HepG2 (cell line): Measurements from ENCODE around the gene MTOR. TPM values are rescaled to one million over a fixed set of nuclear protein-coding genes. Genes with fewer than 3 reads are reported as not detected.

ENCODE experiments used
- AKAP8 ChIP-seq: sonication (generic); formaldehyde crosslinking; IDR thresholded peaks from 2 replicates; pipeline ENCODE4 v1.5.1; 2020; ENCODE audit warnings: mild to moderate bottlenecking, missing genetic modification reagents
- CBX5 ChIP-seq: sonication (generic); formaldehyde crosslinking; IDR thresholded peaks from 2 replicates; pipeline ENCODE4 v1.4.0; 2020; ENCODE audit warnings: missing genetic modification reagents, borderline replicate concordance
- EED ChIP-seq: sonication (generic); formaldehyde crosslinking; IDR thresholded peaks from 2 replicates; pipeline ENCODE4 v1.5.0; 2020; ENCODE audit warnings: mild to moderate bottlenecking, missing genetic modification reagents
- ETV5 ChIP-seq: IDR thresholded peaks from 2 replicates; pipeline ENCODE4 v1.6.1; 2018; ENCODE audit warnings: missing biosample characterization, missing genetic modification reagents, inconsistent platforms, borderline replicate concordance
- HDAC2 ChIP-seq: sonication (generic); formaldehyde crosslinking; IDR thresholded peaks from 2 replicates; pipeline ENCODE4 v1.4.0; 2020; ENCODE audit warnings: missing genetic modification reagents
- KLF15 ChIP-seq: sonication (generic); formaldehyde crosslinking; IDR thresholded peaks from 2 replicates; pipeline ENCODE4 v1.8.1; 2023; ENCODE audit warnings: borderline replicate concordance, mild to moderate bottlenecking, inconsistent platforms, missing genetic modification reagents, mixed read lengths
- MIER2 ChIP-seq: IDR thresholded peaks from 2 replicates; pipeline ENCODE4 v1.6.1; 2016; ENCODE audit warnings: missing biosample characterization, missing genetic modification reagents
- MTF1 ChIP-seq: sonication (generic); formaldehyde crosslinking; IDR thresholded peaks from 2 replicates; pipeline ENCODE4 v1.5.0; 2020; ENCODE audit warnings: missing genetic modification reagents
- RAD21 ChIP-seq: fragments of 450-650 bp; formaldehyde crosslinking; IDR thresholded peaks from 2 replicates; pipeline ENCODE4 v1.5.0; 2020; ENCODE audit warnings: mild to moderate bottlenecking
- RARG ChIP-seq: sonication (generic); formaldehyde crosslinking; IDR thresholded peaks from 2 replicates; pipeline ENCODE4 v1.4.0; 2020; ENCODE audit warnings: low read depth, mild to moderate bottlenecking, missing genetic modification reagents
- SMARCC2 ChIP-seq: fragments of 450-650 bp; IDR thresholded peaks from 2 replicates; pipeline ENCODE4 v1.6.1; 2017; ENCODE audit warnings: antibody characterized with exemption, mild to moderate bottlenecking
- SMARCE1 ChIP-seq: fragments of 450-650 bp; IDR thresholded peaks from 2 replicates; pipeline ENCODE4 v1.6.1; 2017; ENCODE audit warnings: borderline replicate concordance
- SRF ChIP-seq: IDR thresholded peaks from 2 replicates; pipeline ENCODE4 v1.6.1; 2011; ENCODE audit warnings: mild to moderate bottlenecking, low read depth, low read length, moderate library complexity
- STAG1 ChIP-seq: sonication (generic); formaldehyde crosslinking; IDR thresholded peaks from 2 replicates; pipeline ENCODE4 v1.4.0; 2020; ENCODE audit warnings: missing genetic modification reagents
- ZBTB7A ChIP-seq: sonication (generic); formaldehyde crosslinking; IDR thresholded peaks from 2 replicates; pipeline ENCODE4 v1.8.0; 2022; ENCODE audit warnings: mild to moderate bottlenecking, missing genetic modification reagents
- ZNF367 ChIP-seq: sonication (generic); formaldehyde crosslinking; IDR thresholded peaks from 2 replicates; pipeline ENCODE4 v1.4.0; 2020; ENCODE audit warnings: missing genetic modification reagents, borderline replicate concordance
- ZNF556 ChIP-seq: sonication (generic); formaldehyde crosslinking; IDR thresholded peaks from 2 replicates; pipeline ENCODE4 v1.4.0; 2020; ENCODE audit warnings: mild to moderate bottlenecking, missing genetic modification reagents, borderline replicate concordance
- ZNF772 ChIP-seq: sonication (generic); formaldehyde crosslinking; IDR thresholded peaks from 2 replicates; pipeline ENCODE4 v1.5.0; 2020; ENCODE audit warnings: mild to moderate bottlenecking, missing genetic modification reagents
- ZNF790 ChIP-seq: sonication (generic); formaldehyde crosslinking; IDR thresholded peaks from 2 replicates; pipeline ENCODE4 v1.8.0; 2022; ENCODE audit warnings: missing genetic modification reagents, mild to moderate bottlenecking, borderline replicate concordance
- ZNF883 ChIP-seq: sonication (generic); formaldehyde crosslinking; IDR thresholded peaks from 2 replicates; pipeline ENCODE4 v1.5.1; 2020; ENCODE audit warnings: mild to moderate bottlenecking, missing genetic modification reagents; ENCODE audit errors: not compliant biosample characterization
- polyA plus RNA-seq, 8 experiments: library from polyadenylated mRNA; depleted of rRNA in 3 of 8; stranded (reverse) in 7 of 8; unstranded in 1 of 8; fragments of >200 nt; fragmentation: Illumina TruSeq in 4 of 8; extraction: Trizol in 4 of 8; gene quantifications; 2 replicates each; pipeline versions ENCODE4 v1.2.1 to v1.2.3, GENCODE V29; 2011 to 2016; ENCODE audit warnings: low read depth in 4 of 8, missing spikeins in 1 of 8, mixed read lengths in 1 of 8; ENCODE audit not compliant: insufficient read depth in 1 of 8
- total RNA-seq, 5 experiments: library from RNA; depleted of rRNA; stranded (reverse); fragments of >200 nt; fragmentation: Illumina TruSeq; extraction: Trizol; gene quantifications; 2 replicates each; pipeline ENCODE4 v1.2.3, GENCODE V29; 2016; ENCODE audit warnings: low read depth in 1 of 5
- TF ChIP-seq, protein P1 (sequence below): sonication (generic); formaldehyde crosslinking; IDR thresholded peaks from 2 replicates; pipeline ENCODE4 v1.9.0; 2022; ENCODE audit warnings: low read depth, missing genetic modification reagents
- TF ChIP-seq, protein P2 (sequence below): sonication (generic); formaldehyde crosslinking; IDR thresholded peaks from 2 replicates; pipeline ENCODE4 v1.5.0; 2020; ENCODE audit warnings: missing genetic modification reagents, mild to moderate bottlenecking, borderline replicate concordance
- TF ChIP-seq, protein P3 (sequence below): sonication (generic); formaldehyde crosslinking; IDR thresholded peaks from 2 replicates; pipeline ENCODE4 v1.5.1; 2020; ENCODE audit warnings: missing genetic modification reagents, mild to moderate bottlenecking, borderline replicate concordance
- TF ChIP-seq, protein P4 (sequence below): sonication (generic); formaldehyde crosslinking; IDR thresholded peaks from 2 replicates; pipeline ENCODE4 v1.4.0; 2020; ENCODE audit warnings: mild to moderate bottlenecking, missing genetic modification reagents

Gene MTOR
- total and polyA plus RNA-seq, 2 of the 13 experiments (the other 11 are each of a cell fraction or from before 2014, with no cell fraction given): 24.6 to 34.6 TPM

DNA sequence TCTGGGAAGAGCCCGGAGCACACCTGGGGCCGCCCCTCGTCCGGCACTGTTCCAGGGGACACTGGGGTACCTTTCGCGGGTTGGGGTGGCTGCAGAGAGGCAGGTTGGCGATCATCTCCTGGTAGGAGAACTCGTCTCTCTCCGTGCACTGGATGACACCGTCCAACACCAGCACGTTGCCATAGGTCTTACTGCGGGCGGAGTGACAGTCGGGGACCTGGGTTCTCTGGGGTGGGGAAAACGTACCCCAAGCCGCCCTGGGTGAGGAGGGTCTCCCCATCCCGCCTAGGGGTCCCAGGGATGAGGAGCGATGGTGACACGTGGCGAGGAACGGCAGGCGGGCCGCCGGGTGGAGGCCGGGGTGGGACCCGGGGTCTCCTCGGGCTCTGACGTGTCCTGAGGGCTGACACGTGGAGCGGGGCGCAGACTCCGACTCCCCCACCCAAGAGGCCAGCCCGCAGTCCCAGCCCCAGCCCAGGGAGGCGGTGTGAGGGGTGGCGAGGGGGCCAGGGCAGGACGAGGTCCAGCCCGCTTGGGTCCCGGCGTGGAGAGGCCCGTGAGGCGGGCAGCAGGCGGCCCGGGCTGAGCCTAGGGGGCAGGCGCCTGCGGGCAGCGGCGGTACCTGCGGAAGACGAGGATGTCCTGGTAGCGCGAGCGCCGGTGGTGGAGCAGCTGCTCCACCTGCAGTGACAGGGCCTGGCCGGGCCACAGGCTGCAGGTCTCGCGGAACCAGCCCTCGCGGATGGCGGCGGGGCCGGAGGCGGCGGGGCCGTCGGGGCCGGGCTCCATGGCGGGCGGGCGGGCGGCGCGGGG is 203.0 kb downstream of the MTOR start (continued):
- TF ChIP-seq, protein P1, sequence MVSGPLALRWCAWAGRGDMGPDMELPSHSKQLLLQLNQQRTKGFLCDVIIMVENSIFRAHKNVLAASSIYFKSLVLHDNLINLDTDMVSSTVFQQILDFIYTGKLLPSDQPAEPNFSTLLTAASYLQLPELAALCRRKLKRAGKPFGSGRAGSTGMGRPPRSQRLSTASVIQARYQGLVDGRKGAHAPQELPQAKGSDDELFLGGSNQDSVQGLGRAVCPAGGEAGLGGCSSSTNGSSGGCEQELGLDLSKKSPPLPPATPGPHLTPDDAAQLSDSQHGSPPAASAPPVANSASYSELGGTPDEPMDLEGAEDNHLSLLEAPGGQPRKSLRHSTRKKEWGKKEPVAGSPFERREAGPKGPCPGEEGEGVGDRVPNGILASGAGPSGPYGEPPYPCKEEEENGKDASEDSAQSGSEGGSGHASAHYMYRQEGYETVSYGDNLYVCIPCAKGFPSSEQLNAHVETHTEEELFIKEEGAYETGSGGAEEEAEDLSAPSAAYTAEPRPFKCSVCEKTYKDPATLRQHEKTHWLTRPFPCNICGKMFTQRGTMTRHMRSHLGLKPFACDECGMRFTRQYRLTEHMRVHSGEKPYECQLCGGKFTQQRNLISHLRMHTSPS (CRISPR knock-in tag): 0 out of 2 replicates have a peak, but pooled peaks have one; percentile 21
- no peak for TF ChIP-seq CBX5 (CRISPR knock-in tag)
- TF ChIP-seq RARG (CRISPR knock-in tag): no peak
- 0 out of 2 replicates have a peak, but pooled peaks have one; percentile 17 for TF ChIP-seq EED
- TF ChIP-seq ZNF883 (CRISPR knock-in tag): no peak
- TF ChIP-seq, protein P2, sequence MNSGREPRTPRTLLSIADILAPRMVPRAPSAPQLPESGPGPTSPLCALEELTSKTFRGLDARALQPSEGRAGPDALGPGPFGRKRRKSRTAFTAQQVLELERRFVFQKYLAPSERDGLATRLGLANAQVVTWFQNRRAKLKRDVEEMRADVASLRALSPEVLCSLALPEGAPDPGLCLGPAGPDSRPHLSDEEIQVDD (CRISPR knock-in tag): no peak
- TF ChIP-seq ZNF772 (CRISPR knock-in tag): peak; percentile 71; the same call in 1 of the 2 replicates
- peak; percentile 12; the same call in 1 of the 2 replicates for TF ChIP-seq AKAP8 (CRISPR knock-in tag)
- TF ChIP-seq ZNF367 (CRISPR knock-in tag): no peak
- TF ChIP-seq, protein P3, sequence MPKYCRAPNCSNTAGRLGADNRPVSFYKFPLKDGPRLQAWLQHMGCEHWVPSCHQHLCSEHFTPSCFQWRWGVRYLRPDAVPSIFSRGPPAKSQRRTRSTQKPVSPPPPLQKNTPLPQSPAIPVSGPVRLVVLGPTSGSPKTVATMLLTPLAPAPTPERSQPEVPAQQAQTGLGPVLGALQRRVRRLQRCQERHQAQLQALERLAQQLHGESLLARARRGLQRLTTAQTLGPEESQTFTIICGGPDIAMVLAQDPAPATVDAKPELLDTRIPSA: peak; percentile 68; the same call in 1 of the 2 replicates
- TF ChIP-seq ZBTB7A (CRISPR knock-in tag): peak; percentile 35; the same call in 1 of the 2 replicates
- no peak for TF ChIP-seq SMARCC2
- no peak for TF ChIP-seq SRF
- TF ChIP-seq ZNF790 (CRISPR knock-in tag): no peak
- TF ChIP-seq MIER2 (CRISPR knock-in tag): no peak
- TF ChIP-seq HDAC2: peak; percentile 37; the same call in 1 of the 2 replicates
- 0 out of 2 replicates have a peak, but pooled peaks have one; percentile 34 for TF ChIP-seq MTF1 (CRISPR knock-in tag)
- TF ChIP-seq ETV5 (CRISPR knock-in tag): no peak
- no peak for TF ChIP-seq KLF15 (CRISPR knock-in tag)
- no peak for TF ChIP-seq SMARCE1
- TF ChIP-seq RAD21: no peak
- TF ChIP-seq, protein P4, sequence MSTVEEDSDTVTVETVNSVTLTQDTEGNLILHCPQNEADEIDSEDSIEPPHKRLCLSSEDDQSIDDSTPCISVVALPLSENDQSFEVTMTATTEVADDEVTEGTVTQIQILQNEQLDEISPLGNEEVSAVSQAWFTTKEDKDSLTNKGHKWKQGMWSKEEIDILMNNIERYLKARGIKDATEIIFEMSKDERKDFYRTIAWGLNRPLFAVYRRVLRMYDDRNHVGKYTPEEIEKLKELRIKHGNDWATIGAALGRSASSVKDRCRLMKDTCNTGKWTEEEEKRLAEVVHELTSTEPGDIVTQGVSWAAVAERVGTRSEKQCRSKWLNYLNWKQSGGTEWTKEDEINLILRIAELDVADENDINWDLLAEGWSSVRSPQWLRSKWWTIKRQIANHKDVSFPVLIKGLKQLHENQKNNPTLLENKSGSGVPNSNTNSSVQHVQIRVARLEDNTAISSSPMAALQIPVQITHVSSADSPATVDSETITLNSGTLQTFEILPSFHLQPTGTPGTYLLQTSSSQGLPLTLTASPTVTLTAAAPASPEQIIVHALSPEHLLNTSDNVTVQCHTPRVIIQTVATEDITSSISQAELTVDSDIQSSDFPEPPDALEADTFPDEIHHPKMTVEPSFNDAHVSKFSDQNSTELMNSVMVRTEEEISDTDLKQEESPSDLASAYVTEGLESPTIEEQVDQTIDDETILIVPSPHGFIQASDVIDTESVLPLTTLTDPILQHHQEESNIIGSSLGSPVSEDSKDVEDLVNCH (CRISPR knock-in tag): no peak
- TF ChIP-seq ZNF556 (CRISPR knock-in tag): no peak
- TF ChIP-seq STAG1: no peak
